ENCODE measurements around the gene ABHD2. TPM values are rescaled to one million over a fixed set of nuclear protein-coding genes. Genes with fewer than 3 reads are reported as not detected.
A peak's percentile ranks its signal among the peaks of the same experiment; 100 is the strongest.

Gene ABHD2
- total RNA-seq, 6 donors from 2014 or later = 84.1 to 230 (median 174) TPM

DNA sequence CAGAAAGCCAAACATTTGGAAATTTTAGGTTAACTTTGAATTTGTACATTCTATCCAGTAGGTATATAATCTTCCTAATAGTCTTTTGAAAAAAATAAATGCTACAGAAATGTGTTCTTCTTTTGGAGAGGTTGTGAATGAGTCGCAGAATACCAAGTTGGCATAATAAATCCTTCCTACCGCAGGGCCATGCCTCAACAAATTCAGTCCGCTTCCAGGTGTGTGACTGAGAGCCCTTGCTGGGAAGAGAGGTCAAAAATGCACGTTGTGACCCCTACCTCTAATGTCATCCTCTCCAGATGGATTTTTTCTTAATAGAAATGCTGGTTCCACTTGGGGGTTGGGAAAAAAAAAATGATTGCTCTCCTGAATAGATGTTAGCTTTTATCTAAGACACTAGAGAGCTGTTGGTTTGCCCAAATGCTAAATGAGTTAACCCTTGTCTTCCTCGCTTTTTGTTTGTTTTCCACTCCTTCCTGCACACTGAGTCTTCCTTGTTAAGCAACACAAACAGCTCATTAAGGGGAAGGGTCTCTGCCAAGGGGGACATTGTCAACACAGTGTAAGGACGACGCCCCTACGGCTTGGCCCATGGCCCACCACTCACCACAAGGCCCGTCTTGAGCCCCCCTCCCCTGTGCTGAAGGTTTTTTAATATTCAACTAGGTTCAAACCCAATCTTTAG, 99.2 kb downstream of the ABHD2 start:
- 72 to 79% methylated on average over 9 of the region's 9 CpGs for WGBS, 2 donors
- H3K36me3 ChIP-seq = peaks cover 13 to 81% (median 73%) of the 10 kb centered on the region in 4 donors
- H3K27me3 ChIP-seq = no peaks in the 10 kb centered on the region
- peaks cover 0 to 12% (median 7%) of the 10 kb centered on the region in 4 donors for H3K4me1 ChIP-seq
- no peak for TF ChIP-seq POLR2A (IDR thresholded peaks at IDR 0.05)
- TF ChIP-seq, protein P1, sequence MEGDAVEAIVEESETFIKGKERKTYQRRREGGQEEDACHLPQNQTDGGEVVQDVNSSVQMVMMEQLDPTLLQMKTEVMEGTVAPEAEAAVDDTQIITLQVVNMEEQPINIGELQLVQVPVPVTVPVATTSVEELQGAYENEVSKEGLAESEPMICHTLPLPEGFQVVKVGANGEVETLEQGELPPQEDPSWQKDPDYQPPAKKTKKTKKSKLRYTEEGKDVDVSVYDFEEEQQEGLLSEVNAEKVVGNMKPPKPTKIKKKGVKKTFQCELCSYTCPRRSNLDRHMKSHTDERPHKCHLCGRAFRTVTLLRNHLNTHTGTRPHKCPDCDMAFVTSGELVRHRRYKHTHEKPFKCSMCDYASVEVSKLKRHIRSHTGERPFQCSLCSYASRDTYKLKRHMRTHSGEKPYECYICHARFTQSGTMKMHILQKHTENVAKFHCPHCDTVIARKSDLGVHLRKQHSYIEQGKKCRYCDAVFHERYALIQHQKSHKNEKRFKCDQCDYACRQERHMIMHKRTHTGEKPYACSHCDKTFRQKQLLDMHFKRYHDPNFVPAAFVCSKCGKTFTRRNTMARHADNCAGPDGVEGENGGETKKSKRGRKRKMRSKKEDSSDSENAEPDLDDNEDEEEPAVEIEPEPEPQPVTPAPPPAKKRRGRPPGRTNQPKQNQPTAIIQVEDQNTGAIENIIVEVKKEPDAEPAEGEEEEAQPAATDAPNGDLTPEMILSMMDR (IDR thresholded peaks at IDR 0.05) = no peak
- no peak for TF ChIP-seq POLR2AphosphoS5 (IDR thresholded peaks at IDR 0.05)
- no peak for TF ChIP-seq EP300 (IDR thresholded peaks at IDR 0.05)
- no peak overlapping the region for H3K27ac ChIP-seq
- no peak overlapping the region for H3K4me3 ChIP-seq
- no peaks in the 10 kb centered on the region for H3K9me3 ChIP-seq
- DNase-seq (no peak), ATAC-seq (ENCODE audit: low FRiP score in 2 of 2) (no peak)

DNA sequence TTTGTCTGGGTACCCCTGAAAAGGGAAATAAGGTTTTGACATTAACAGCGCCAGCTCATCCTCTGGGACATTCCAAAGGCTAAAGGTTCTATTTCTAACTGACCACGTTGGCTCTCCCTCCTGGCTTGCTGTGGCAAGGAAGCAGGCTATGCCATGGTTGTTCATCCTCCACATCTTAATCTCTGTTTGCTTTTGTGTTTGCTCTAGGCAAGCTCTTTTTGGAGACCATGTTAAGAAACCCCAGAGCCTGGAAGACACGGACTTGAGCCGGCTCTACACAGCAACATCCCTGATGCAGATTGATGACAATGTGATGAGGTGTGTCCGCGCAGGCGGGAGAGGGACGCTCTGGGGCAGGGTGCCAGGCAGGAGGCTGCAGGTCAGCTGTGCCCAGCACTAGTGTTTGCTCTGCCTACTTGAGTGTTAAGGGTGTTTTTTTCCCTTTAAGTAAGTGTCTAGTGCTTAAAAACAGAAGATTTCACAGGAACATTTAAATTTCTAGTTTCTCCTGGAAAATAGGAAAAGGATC, 99.8 kb downstream of the ABHD2 start:
- Histone ChIP-seq H3K4me1 (peaks cover 0 to 12% (median 7%) of the 10 kb centered on the region in 4 donors), H3K36me3 (peaks cover 12 to 87% (median 77%) of the 10 kb centered on the region in 4 donors), H3K27ac (peak overlapping the region in 1 of 4 donors; percentile 40), H3K27me3 (no peaks in the 10 kb centered on the region), H3K9me3 (no peaks in the 10 kb centered on the region), H3K4me3 (no peak overlapping the region)
- DNase-seq (peak; percentile 71 to 75), ATAC-seq (ENCODE audit: low FRiP score in 2 of 2) (peak; percentile 35 to 80)
- 85 to 86% methylated on average over 8 of the region's 8 CpGs for WGBS, 2 donors
- TF ChIP-seq POLR2AphosphoS5 (IDR thresholded peaks at IDR 0.05) (no peak), POLR2A (IDR thresholded peaks at IDR 0.05) (no peak), EP300 (IDR thresholded peaks at IDR 0.05) (no peak)
- TF ChIP-seq, protein P1 (IDR thresholded peaks at IDR 0.05) = no peak

DNA sequence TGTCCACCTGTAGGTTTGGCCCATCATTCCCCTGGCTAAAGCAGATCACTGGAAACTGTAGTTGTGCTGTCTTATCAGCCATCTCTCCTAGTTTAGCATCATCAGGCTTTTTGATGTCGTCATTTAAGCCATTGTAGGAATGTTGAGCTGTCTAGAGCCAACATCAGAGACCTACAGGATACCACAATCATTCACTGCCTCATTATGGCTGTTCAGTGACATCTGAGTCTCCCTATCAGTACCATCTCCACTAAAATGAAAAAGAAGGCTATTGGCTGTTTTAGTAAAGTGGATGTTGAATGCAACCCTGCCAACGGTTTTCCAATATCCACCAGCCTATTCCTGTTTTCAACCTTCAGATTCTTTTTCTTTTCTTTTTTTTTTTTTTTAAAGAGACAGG, 103.9 kb downstream of the ABHD2 start:
- Histone ChIP-seq H3K27me3 (no peaks in the 10 kb centered on the region), H3K27ac (no peak overlapping the region), H3K9me3 (no peaks in the 10 kb centered on the region), H3K36me3 (peaks cover 31 to 97% (median 81%) of the 10 kb centered on the region in 4 donors), H3K4me3 (no peak overlapping the region), H3K4me1 (peaks cover 0 to 21% (median 7%) of the 10 kb centered on the region in 4 donors)
- no peak for TF ChIP-seq EP300 (IDR thresholded peaks at IDR 0.05)
- TF ChIP-seq, protein P1 (IDR thresholded peaks at IDR 0.05) = no peak
- no peak for TF ChIP-seq POLR2AphosphoS5 (IDR thresholded peaks at IDR 0.05)
- TF ChIP-seq POLR2A (IDR thresholded peaks at IDR 0.05) = no peak
- 62 to 77% methylated on average over 2 of the region's 2 CpGs for WGBS, 2 donors
- DNase-seq (no peak), ATAC-seq (ENCODE audit: low FRiP score in 2 of 2) (no peak)

DNA sequence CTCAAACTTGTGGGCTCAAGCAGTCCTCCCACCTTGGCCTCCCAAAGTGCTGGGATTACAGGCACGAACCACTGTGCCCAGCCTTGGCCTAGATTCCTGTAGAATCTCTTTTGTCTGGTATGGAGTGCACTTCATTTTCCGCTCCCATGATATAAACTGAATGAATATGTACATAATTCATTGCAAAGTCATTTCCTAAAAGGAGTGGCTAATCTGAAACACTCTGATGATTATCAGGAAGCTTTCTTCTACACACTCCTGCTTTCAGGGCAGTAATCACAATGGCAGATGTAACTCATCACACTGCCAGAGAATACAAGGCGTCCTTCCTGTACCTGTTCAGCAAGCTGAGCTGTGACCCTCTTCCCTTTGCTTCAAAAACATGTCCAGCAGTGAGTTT, 104.5 kb downstream of the ABHD2 start:
- no peaks in the 10 kb centered on the region for H3K27me3 ChIP-seq
- H3K27ac ChIP-seq = no peak overlapping the region
- no peak for TF ChIP-seq POLR2A (IDR thresholded peaks at IDR 0.05)
- TF ChIP-seq, protein P1 (IDR thresholded peaks at IDR 0.05) = no peak
- TF ChIP-seq POLR2AphosphoS5 (IDR thresholded peaks at IDR 0.05) = no peak
- no peak for TF ChIP-seq EP300 (IDR thresholded peaks at IDR 0.05)
- no peak overlapping the region for H3K4me3 ChIP-seq
- ATAC-seq (ENCODE audit: low FRiP score in 2 of 2) (no peak), DNase-seq (no peak)
- 82 to 87% methylated on average over 3 of the region's 3 CpGs for WGBS, 2 donors
- H3K4me1 ChIP-seq = peaks cover 0 to 20% (median 5%) of the 10 kb centered on the region in 4 donors
- H3K9me3 ChIP-seq = no peaks in the 10 kb centered on the region
- peaks cover 31 to 97% (median 77%) of the 10 kb centered on the region in 4 donors for H3K36me3 ChIP-seq

Data from upper lobe of left lung (tissue), 6 donors.